DMS153 treated with DMSO at 0.1 percent for 48 hours (cell line): ENCODE measurements around the gene TBL1Y.
"Not testable (repeated sequence)": the region's sequence is repeated elsewhere in the genome, so short reads cannot be mapped to it uniquely, and the experiment has no call there.

ENCODE experiments used
- DNase-seq: peaks from one replicate; lab custom pipeline; 2025; ENCODE audit not compliant: unreplicated experiment; lab: John Stamatoyannopoulos, UW

Gene TBL1Y

DNA sequence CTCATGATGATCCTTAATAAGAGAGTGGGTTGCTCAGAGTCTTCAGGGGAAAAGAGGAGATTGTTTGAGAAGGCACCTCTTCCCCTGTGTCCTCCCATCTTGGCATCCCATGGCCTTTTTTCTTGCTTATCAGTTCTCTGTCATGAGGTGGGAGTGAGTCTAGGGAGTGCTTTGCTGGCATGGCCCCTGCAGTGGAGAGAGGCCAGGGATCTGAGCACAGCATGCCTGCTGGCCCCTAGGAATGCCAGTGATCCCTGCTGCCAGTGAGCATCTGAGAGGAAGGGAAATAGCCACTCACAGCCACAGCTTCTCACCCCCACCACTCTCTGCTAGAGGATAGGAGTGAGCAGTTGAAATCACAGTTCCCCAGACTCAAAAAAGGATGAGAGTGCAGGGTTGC lies 168.2 kb downstream of the TBL1Y start:
- no peak for DNase-seq

- DNase-seq = not testable (repeated sequence)
These were observed 170.1 kb downstream of the TBL1Y start for GRCh38 chrY:7080548-7080947.

- DNase-seq = no peak
These were observed 175.1 kb downstream of the TBL1Y start for GRCh38 chrY:7085606-7086005.

- no peak for DNase-seq
These were observed 182.3 kb downstream of the TBL1Y start for GRCh38 chrY:7092836-7093235.

GRCh38 chrY:7094365-7094764 lies 183.9 kb downstream of the TBL1Y start:
- DNase-seq = no peak

- no peak for DNase-seq
These were observed 186.5 kb downstream of the TBL1Y start for GRCh38 chrY:7097021-7097420.

DNA sequence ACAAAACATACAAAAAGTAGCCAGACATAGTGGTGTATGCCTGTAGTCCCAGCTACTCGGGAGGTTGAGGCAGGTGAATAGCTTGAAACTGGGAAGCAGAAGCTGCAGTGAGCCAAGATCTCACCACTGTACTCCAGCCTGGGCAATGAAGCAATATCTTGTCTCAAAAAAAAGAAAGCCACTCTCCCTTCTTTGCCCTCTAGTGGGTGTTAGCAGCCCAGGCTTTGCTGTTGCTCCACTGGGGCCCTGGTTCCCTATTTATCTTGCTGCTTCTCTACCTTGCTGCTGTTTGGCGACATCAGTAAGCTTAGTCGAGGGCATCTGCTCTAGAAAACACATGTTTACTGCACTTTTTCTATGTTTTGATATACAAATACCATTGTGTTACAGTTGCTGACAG lies 189.2 kb downstream of the TBL1Y start:
- no peak for DNase-seq

GRCh38 chrY:7102680-7103079 lies 192.2 kb downstream of the TBL1Y start:
- no peak for DNase-seq

GRCh38 chrY:7107179-7107578 lies 196.7 kb downstream of the TBL1Y start:
- DNase-seq = no peak

DNA sequence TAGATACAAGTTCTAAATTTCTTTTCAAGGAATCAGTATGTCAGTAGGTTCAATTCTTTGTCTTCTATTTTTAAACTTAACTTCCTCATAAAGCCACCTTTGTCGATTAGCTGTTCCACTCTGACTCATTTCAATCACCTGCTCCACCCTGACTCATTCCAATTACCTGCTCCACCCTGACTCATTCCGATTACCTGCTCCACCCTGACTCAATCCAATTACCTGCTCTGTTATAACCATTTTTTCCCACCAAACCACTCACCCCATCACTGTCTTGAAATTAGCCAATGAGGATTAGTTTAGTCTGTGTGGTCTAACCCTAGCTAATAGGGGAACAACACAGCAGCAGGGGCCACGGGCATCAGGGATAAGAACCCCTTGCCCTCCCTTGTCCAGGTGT lies 199.6 kb downstream of the TBL1Y start:
- DNase-seq = no peak

- DNase-seq = no peak
These were observed 205.4 kb downstream of the TBL1Y start for GRCh38 chrY:7115871-7116270.

- DNase-seq = no peak
These were observed 211.7 kb downstream of the TBL1Y start for GRCh38 chrY:7122202-7122601.

DNA sequence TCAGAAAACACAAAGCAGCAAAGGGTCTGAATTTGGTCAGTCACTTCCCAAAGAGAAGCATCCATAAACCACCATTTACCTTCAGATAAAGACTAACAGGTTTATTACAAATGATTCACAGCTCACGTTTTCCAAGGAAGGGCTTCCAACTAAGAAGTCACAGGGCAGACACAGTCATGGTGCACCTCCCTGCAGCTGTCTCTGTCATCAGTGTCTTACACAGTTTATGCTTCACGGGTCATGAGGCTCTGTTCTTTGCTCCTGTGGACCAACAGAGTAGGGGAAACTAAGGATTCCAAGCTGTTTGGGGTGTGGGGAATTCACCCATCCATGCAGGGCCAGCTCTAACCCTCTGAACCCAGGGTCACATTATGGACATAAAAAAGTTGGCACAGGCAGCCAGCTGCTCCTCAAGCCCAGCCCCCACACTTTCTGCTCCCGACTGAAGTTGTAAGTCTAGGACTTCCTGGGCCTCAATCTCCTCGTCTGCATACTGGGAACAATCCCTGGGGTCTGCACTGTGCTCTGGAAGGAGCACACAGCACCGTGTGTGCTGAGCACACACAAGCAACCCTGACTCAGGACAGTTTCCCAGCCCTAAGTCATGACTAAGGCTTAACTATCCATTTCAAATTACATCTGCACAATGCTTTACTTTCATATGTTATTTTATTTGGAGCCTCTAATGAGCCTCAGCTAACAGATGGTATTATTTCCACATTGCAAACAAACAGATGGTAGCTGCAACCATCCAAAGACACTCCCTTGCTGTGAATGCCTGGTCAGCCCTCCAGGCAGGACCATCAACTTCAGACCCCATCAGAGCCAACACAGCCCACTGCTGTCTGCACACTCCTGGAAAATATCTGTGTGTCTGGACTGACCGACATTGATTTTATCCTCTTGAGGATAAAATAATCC lies 214.9 kb downstream of the TBL1Y start:
- no peak for DNase-seq

- DNase-seq = no peak
These were observed 217.7 kb downstream of the TBL1Y start for GRCh38 chrY:7128211-7128610.
